ENCODE results near the gene TMEM273.

The TMEM273 gene

GRCh38 chr10:49164559-49165188 lies 23.5 kb downstream of the TMEM273 start:
- no peak for DNase-seq (ENCODE audit: low read depth in 2 of 2, low spot score in 1 of 2)

GRCh38 chr10:49163741-49164140 lies 24.4 kb downstream of the TMEM273 start:
- no peak for DNase-seq (ENCODE audit: low read depth in 2 of 2, low spot score in 1 of 2)

- no peak for DNase-seq (ENCODE audit: low read depth in 2 of 2, low spot score in 1 of 2)
Observed at GRCh38 chr10:49162761-49163310, 25.4 kb downstream of the TMEM273 start.

GRCh38 chr10:49162063-49162462 lies 26.1 kb downstream of the TMEM273 start:
- no peak for DNase-seq (ENCODE audit: low read depth in 2 of 2, low spot score in 1 of 2)

DNA sequence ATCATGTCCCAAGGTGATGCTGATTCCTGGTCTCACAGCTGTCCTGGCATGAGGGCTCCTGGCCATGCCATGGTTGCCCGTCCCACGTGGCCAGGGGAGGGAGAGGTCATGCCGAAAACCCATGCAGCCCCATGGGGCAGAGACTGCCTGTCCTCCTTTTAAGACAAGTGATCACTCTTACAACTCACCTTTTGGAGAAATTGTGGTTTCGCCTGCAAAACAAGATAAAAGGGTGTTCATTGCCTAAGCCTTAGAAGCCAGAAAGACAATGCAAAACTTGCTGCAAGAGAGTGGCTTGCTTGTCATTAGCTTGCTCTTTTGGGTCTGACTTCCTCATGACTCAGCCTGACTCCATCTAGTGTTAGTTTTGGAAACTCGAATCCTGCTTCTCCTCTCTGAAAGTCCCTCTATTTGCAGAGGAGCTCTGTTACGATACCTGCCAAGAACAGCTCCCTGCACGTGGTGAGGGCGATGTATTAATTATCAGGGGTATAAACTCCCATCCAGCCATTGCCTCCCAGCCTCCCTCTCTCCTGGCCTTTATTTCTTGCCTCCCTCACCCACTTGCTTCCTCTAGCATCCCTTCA lies 26.7 kb downstream of the TMEM273 start:
- DNase-seq (ENCODE audit: low read depth in 2 of 2, low spot score in 1 of 2) = no peak

DNA sequence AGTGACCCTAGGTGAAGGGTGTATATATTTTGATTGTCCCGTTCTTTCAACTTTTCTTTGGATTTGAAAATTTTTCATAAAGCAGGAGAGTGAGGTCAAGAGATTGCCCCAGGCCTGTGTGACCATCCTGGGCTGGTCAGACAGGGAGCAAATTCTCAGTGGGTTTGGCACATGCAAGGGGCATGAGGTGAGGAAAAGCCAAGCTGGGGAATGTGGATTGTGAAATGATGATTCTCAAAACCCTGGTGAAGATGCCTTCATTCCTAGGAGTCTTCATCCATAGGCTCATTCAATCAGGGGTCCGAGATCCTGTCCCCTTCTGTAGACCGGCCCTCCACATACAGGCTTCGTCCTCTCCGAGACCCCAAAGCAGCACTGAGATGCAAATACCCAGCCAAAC lies 27.4 kb downstream of the TMEM273 start:
- no peak for DNase-seq (ENCODE audit: low read depth in 2 of 2, low spot score in 1 of 2)

DNA sequence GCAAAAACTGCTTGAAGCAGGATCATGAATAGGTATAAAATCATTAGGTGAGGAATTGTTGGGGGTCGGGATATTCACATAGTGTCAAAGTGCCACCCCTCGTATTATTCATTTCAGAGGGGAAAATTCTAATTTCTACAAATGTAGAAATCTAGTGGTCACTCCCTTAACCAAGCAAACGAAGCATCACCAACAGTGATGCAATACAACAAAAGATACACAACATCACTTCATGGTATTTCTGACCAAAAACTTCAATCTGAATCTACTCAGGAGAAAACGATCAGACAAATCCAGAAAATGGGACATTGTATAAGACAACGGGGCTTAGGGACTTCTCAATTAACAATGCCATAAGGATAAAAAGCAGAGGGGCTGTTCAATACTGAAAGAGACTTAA lies 28.1 kb downstream of the TMEM273 start:
- DNase-seq (ENCODE audit: low read depth in 2 of 2, low spot score in 1 of 2) = no peak

DNA sequence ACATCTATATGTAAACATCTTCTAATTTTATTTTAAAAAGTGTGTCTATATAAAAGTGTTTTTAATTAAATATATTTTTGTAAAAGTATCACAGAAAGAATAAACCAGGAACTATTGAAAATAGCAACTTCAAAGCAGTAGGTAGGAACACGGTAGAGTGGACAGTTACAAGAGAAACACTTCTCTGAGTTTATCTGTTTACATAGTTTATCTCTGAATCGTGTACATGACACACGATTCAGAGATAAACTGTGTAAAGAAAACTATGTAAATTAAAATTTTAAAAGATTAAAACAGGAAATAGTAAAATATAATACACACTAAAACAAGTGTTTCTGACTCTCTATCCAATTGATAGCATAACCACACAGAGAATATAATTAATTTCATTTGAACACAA lies 29.3 kb downstream of the TMEM273 start:
- no peak for DNase-seq (ENCODE audit: low read depth in 2 of 2, low spot score in 1 of 2)

GRCh38 chr10:49158404-49158803 lies 29.8 kb downstream of the TMEM273 start:
- no peak for DNase-seq (ENCODE audit: low read depth in 2 of 2, low spot score in 1 of 2)

GRCh38 chr10:49157229-49157628 lies 31.0 kb downstream of the TMEM273 start:
- DNase-seq (ENCODE audit: low read depth in 2 of 2, low spot score in 1 of 2) = no peak

- no peak for DNase-seq (ENCODE audit: low read depth in 2 of 2, low spot score in 1 of 2)
Observed at GRCh38 chr10:49154641-49155040, 33.5 kb downstream of the TMEM273 start.

GRCh38 chr10:49153971-49154370 lies 34.2 kb downstream of the TMEM273 start:
- no peak for DNase-seq (ENCODE audit: low read depth in 2 of 2, low spot score in 1 of 2)

- DNase-seq (ENCODE audit: low read depth in 2 of 2, low spot score in 1 of 2) = no peak
Observed at GRCh38 chr10:49153115-49153514, 35.1 kb downstream of the TMEM273 start.

DNA sequence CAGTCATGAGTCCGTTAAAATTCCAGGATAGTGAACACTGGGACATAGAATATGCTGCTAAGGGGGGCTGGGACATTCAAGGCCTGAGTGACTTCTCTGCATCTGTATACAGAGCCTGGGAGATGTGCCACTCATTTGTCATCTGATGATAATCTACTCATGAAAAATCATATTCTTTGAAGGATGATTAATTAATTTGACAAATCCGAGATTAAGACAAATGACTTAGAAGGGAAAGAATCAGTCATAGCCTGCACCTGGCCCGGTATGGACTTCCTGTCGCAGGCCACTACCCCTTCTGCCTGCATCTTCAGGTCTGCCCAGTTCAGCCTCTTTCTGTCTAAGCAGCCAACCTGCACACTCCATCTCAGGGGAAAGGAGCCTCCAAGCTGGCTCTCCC lies 35.5 kb downstream of the TMEM273 start:
- DNase-seq (ENCODE audit: low read depth in 2 of 2, low spot score in 1 of 2) = no peak

DNA sequence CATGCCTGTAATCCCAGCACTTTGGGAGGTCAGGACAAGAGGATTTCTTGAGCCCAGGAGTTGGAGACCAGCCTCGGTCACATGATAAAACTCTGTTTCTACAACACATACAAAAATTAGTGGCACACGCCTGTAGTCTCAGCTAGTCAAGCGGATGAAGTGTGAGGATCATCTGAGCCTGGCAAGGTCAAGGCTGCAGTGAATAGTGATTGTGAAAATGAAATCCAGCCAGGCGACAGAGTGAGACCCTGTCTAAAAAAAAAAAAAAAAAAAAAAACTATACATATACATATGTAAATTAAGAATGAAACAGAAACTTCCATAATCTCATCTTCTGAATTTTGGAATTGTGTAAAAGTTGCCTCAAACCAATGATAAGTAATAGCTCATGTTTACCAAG lies 36.2 kb downstream of the TMEM273 start:
- DNase-seq (ENCODE audit: low read depth in 2 of 2, low spot score in 1 of 2) = no peak

- no peak for DNase-seq (ENCODE audit: low read depth in 2 of 2, low spot score in 1 of 2)
Observed at GRCh38 chr10:49151481-49151880, 36.7 kb downstream of the TMEM273 start.

GRCh38 chr10:49151025-49151445 lies 37.2 kb downstream of the TMEM273 start:
- no peak for DNase-seq (ENCODE audit: low read depth in 2 of 2, low spot score in 1 of 2)

- no peak for DNase-seq (ENCODE audit: low read depth in 2 of 2, low spot score in 1 of 2)
Observed at GRCh38 chr10:49150426-49150825, 37.8 kb downstream of the TMEM273 start.

- DNase-seq (ENCODE audit: low read depth in 2 of 2, low spot score in 1 of 2) = no peak
Observed at GRCh38 chr10:49149881-49150280, 38.3 kb downstream of the TMEM273 start.

DNA sequence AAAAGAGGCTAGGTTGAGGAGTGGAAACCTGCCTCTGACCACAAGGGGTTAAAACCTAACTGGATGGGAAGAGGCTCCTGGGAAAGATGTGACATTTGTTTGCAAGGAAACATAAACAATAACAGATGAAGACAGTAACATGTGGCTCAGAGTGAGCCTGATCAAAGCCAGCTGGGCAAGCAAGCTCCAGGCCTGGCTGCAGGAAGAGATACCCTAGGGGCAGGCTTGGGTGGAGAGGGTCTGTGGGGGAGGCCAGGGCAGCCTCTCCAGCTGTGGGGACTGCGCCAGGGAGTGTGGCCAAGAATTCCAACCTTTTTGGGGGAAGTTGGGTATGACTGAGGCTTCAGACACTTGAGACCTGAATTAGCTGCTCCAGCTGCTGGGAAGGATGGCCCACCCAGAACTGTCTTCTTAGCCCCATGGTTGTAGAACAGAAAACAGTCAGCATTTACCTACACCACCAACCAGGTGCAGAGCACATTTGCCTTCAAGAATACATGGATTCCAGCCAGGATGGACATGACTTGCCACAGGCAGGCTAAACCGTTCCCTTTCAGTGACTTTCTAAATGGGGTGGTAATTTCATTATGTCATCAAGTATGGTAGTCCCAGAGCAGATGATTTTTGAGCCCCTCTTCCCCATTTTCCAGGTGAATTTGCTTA lies 44.0 kb downstream of the TMEM273 start:
- DNase-seq (ENCODE audit: low read depth in 2 of 2, low spot score in 1 of 2) = no peak

DNA sequence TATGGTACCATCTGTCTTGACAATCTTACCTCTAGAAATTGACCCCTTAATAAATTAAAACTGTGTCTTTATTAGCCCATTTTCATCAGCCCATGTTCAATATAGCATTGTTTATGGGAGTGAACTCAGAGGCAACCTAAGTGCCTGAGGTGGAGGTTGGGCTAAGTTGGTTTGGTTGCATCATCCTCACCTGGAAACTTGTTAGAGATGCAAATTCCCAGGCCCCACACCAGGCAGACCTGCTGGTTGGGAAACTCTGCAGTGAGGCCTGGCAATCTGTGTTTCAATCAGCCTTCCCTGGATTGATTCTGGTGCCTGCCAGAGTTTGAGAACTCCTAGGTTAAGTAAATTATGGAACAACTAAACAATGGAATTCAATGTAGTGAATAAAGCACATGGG lies 44.9 kb downstream of the TMEM273 start:
- no peak for DNase-seq (ENCODE audit: low read depth in 2 of 2, low spot score in 1 of 2)

- DNase-seq (ENCODE audit: low read depth in 2 of 2, low spot score in 1 of 2) = no peak
Observed at GRCh38 chr10:49141541-49142332, 46.5 kb downstream of the TMEM273 start.

Measured in stimulated activated CD8-positive, alpha-beta memory T cell treated with anti-CD3 and anti-CD28 coated beads, Interleukin-4, amount 100 ng/mL, for 4 hours (primary cell).